IMR-90 (cell line): Measurements from ENCODE around the gene COTL1. TPM values are rescaled to one million over a fixed set of nuclear protein-coding genes. Genes with fewer than 3 reads are reported as not detected.

Experiments
- ATAC-seq: fragments of 200-7000 bp; cut with Tn5 transposase; 2 replicates; pipeline ENCODE4 v1.9.1; 2020; ENCODE audit warnings: low read depth, mild to moderate bottlenecking, moderate library complexity
- BruUV-seq: library from RNA; stranded (reverse); fragments of 400-500 nt; replicated peaks from 2 replicates; lab custom pipeline; 2021; lab: Mats Ljungman, UMichigan
- CTCF ChIA-PET: fragments of 300-600 bp; formaldehyde crosslinking; extraction: SDS; loops from one replicate; lab custom pipeline; 2021; ENCODE audit warnings: antibody characterized with exemption; lab: Yijun Ruan, JAX
- POLR2A ChIA-PET: fragments of 300-600 bp; sonication (Branson Sonifier 250); formaldehyde crosslinking; loops from one replicate; lab custom pipeline; 2022; ENCODE audit warnings: antibody characterized with exemption; ENCODE audit not compliant: unreplicated experiment; lab: Charles Lee
- DNase-seq: peaks from one replicate; pipeline ENCODE4 v3.0.0; 2013
- H2AFZ ChIP-seq: replicated peaks from 2 replicates; pipeline ENCODE3; 2013; ENCODE audit warnings: low read length, mild to moderate bottlenecking; ENCODE audit not compliant: poor library complexity
- H2AK5ac ChIP-seq: 2 replicates; pipeline ENCODE4 v1.6.1; 2013; ENCODE audit warnings: low read depth, low read length, inconsistent platforms
- H2AK9ac ChIP-seq: replicated peaks from 2 replicates; pipeline ENCODE3; 2013; ENCODE audit warnings: mild to moderate bottlenecking, low read depth, low read length, moderate library complexity; ENCODE audit not compliant: poor library complexity
- H2BK120ac ChIP-seq: 2 replicates; pipeline ENCODE4 v1.6.1; 2013; ENCODE audit warnings: low read depth, low read length, inconsistent platforms
- H2BK15ac ChIP-seq: 3 replicates; pipeline ENCODE4 v1.6.1; 2013; ENCODE audit warnings: low read depth, low read length, inconsistent platforms
- H2BK20ac ChIP-seq: 2 replicates; pipeline ENCODE4 v1.6.1; 2013; ENCODE audit warnings: low read depth, mild to moderate bottlenecking, inconsistent platforms, low read length, moderate library complexity
- H2BK5ac ChIP-seq: 2 replicates; pipeline ENCODE4 v1.6.1; 2013; ENCODE audit warnings: mild to moderate bottlenecking, low read depth, low read length, inconsistent platforms; ENCODE audit not compliant: poor library complexity, severe bottlenecking
- H3K14ac ChIP-seq: replicated peaks from 2 replicates; pipeline ENCODE4 v1.6.1; 2013; ENCODE audit warnings: low read depth, low read length, inconsistent platforms
- H3K18ac ChIP-seq: 2 replicates; pipeline ENCODE4 v1.6.1; 2013; ENCODE audit warnings: low read depth, low read length, control low read depth
- H3K23ac ChIP-seq: 2 replicates; pipeline ENCODE4 v1.6.1; 2013; ENCODE audit warnings: low read depth, low read length, inconsistent platforms
- H3K27ac ChIP-seq: 2 replicates; pipeline ENCODE4 v1.5.1; 2013; ENCODE audit warnings: mild to moderate bottlenecking, control low read depth, low read length; ENCODE audit not compliant: insufficient read depth
- H3K27me3 ChIP-seq: 2 replicates; pipeline ENCODE4 v1.6.1; 2013; ENCODE audit warnings: low read length; ENCODE audit not compliant: control insufficient read depth, insufficient read depth
- H3K36me3 ChIP-seq: 2 replicates; pipeline ENCODE4 v1.6.1; 2013; ENCODE audit warnings: low read length, mixed read lengths; ENCODE audit not compliant: control insufficient read depth, insufficient read depth
- H3K4ac ChIP-seq: 2 replicates; pipeline ENCODE4 v1.6.1; 2013; ENCODE audit warnings: low read depth, low read length, inconsistent platforms
- H3K4me1 ChIP-seq: 2 replicates; pipeline ENCODE4 v1.6.1; 2013; ENCODE audit warnings: low read length, mixed read lengths; ENCODE audit not compliant: control insufficient read depth, insufficient read depth
- H3K4me2 ChIP-seq: 2 replicates; pipeline ENCODE4 v1.6.1; 2013; ENCODE audit warnings: low read depth, mild to moderate bottlenecking, control low read depth, low read length, moderate library complexity
- H3K4me3 ChIP-seq: 2 replicates; pipeline ENCODE4 v1.5.1; 2013; ENCODE audit warnings: low read depth, mild to moderate bottlenecking, control low read depth, low read length, moderate library complexity; ENCODE audit not compliant: insufficient read depth
- H3K56ac ChIP-seq: 2 replicates; pipeline ENCODE4 v1.6.1; 2013; ENCODE audit warnings: low read length, inconsistent platforms; ENCODE audit not compliant: insufficient read depth; ENCODE audit errors: extremely low read depth
- H3K79me1 ChIP-seq, 2 experiments: 2 replicates each; pipeline ENCODE4 v1.6.1; 2013; ENCODE audit warnings: low read length in 2 of 2, inconsistent platforms in 1 of 2, low read depth in 1 of 2
- H3K9ac ChIP-seq: 2 replicates; pipeline ENCODE4 v1.6.1; 2013; ENCODE audit warnings: low read depth, low read length, control low read depth
- H3K9me1 ChIP-seq: 2 replicates; pipeline ENCODE4 v1.6.1; 2013; ENCODE audit warnings: low read length, inconsistent platforms; ENCODE audit not compliant: insufficient read depth
- H3K9me3 ChIP-seq: 2 replicates; pipeline ENCODE4 v1.6.1; 2013; ENCODE audit warnings: low read length; ENCODE audit not compliant: control insufficient read depth, insufficient read depth
- H4K20me1 ChIP-seq: 2 replicates; pipeline ENCODE4 v1.6.1; 2013; ENCODE audit warnings: low read length, inconsistent platforms; ENCODE audit not compliant: insufficient read depth
- H4K5ac ChIP-seq: 2 replicates; pipeline ENCODE4 v1.6.1; 2013; ENCODE audit warnings: mild to moderate bottlenecking, low read depth, low read length, control low read depth
- H4K8ac ChIP-seq, 2 experiments: 2 replicates each; pipeline ENCODE4 v1.6.1; 2013; ENCODE audit warnings: low read depth in 2 of 2, low read length in 2 of 2, control low read depth in 1 of 2, inconsistent platforms in 1 of 2
- H4K91ac ChIP-seq: 2 replicates; pipeline ENCODE4 v1.6.1; 2013; ENCODE audit warnings: low read depth, low read length, inconsistent platforms; ENCODE audit not compliant: insufficient read depth
- CEBPB ChIP-seq: IDR thresholded peaks from 2 replicates; pipeline ENCODE4 v1.6.1; 2012; ENCODE audit warnings: low read depth, low read length, improper control_type of control experiment
- FOS ChIP-seq: fragments of 150-350 bp; IDR thresholded peaks from 2 replicates; pipeline ENCODE4 v1.6.1; 2016; ENCODE audit warnings: low read depth, low read length
- MAFK ChIP-seq: IDR thresholded peaks from 2 replicates; pipeline ENCODE4 v1.6.1; 2012; ENCODE audit warnings: low read depth, low read length, improper control_type of control experiment
- MAZ ChIP-seq: IDR thresholded peaks from 2 replicates; pipeline ENCODE4 v1.6.1; 2012; ENCODE audit warnings: low read depth, mild to moderate bottlenecking, low read length, improper control_type of control experiment, moderate library complexity, borderline replicate concordance
- RAD21 ChIP-seq: IDR thresholded peaks from 2 replicates; pipeline ENCODE4 v1.6.1; 2012; ENCODE audit warnings: low read length, improper control_type of control experiment
- RCOR1 ChIP-seq: IDR thresholded peaks from 2 replicates; pipeline ENCODE4 v1.6.1; 2012; ENCODE audit warnings: mild to moderate bottlenecking, low read length, improper control_type of control experiment; ENCODE audit not compliant: insufficient replicate concordance
- WGBS, 2 experiments: methylation state at CpG; one replicate each; pipeline versions ENCODE4 v1.1.5 to v1.1.7; 2013; ENCODE audit warnings: missing lambda C conversion rate in 2 of 2; ENCODE audit not compliant: insufficient read length in 1 of 2; ENCODE audit errors: extremely low coverage in 2 of 2; 5-methylcytosine and 5-hydroxymethylcytosine counted together
- dilution Hi-C: fragments of 300-500 bp; cut with HindIII; formaldehyde crosslinking; loops from one replicate; pipeline ENCODE4 v1.14.3; 2018; ENCODE audit warnings: low sequenced_read_pairs; ENCODE audit not compliant: unreplicated experiment
- in situ Hi-C: fragments of 300-500 bp; cut with MboI; formaldehyde crosslinking; loops from 3 replicates; pipeline ENCODE4 v1.14.3; 2019; ENCODE audit warnings: low sequenced_read_pairs, inconsistent platforms, mixed read lengths
- intact Hi-C: fragments of 100-400 bp; cut with micrococcal nuclease; formaldehyde crosslinking; loops from 2 replicates; pipeline ENCODE4 v1.10.0; 2022
- polyA plus RNA-seq, 3 experiments: library from polyadenylated mRNA; depleted of rRNA; stranded (reverse); fragments of >200 nt; gene quantifications; 2 replicates each; pipeline ENCODE4 v1.2.3, GENCODE V29; 2012; ENCODE audit warnings: low replicate concordance in 1 of 3
- total RNA-seq: library from RNA; depleted of rRNA; stranded (reverse); fragments of >200 nt; gene quantifications from 2 replicates; pipeline ENCODE4 v1.2.3, GENCODE V29; 2012

COTL1 gene
- total and polyA plus RNA-seq, 2 of the 4 experiments (the other 2 are of a cell fraction), result 144 to 258 TPM

DNA sequence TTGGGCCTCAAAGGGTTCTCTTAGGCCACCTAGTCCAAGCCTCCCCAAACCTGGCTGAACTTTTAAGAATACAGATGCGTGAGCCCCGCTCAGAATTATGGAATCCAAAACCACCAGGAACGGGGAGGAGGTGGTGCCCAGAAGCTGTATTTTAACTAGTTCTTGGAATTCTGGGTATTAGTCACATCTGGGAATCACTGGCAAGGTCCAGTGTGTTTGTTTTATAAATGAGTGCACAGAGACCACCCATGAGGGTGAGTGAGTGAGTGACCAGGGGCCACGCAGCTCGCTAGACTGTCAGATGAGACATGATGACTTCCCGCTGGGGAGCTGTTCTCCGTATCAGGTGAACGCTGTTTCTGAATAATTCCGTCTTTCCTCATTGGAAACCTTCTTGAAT lies 44.6 kb upstream of the COTL1 start:
- H3K4ac ChIP-seq, result peak overlapping the region; percentile 11; the same call in 1 of the 2 replicates
- H2BK5ac ChIP-seq, result peak overlapping the region; percentile 24
- peaks cover 4% of the 10 kb centered on the region for H3K4me1 ChIP-seq
- H2BK20ac ChIP-seq, result no peak overlapping the region
- H3K4me2 ChIP-seq, result no peak overlapping the region
- ATAC-seq (peak; percentile 36), DNase-seq (peak; percentile 78)
- no peak overlapping the region for H4K5ac ChIP-seq
- no peak overlapping the region for H3K9ac ChIP-seq
- no peak overlapping the region for H3K14ac ChIP-seq
- WGBS, 2 experiments, result 20% methylated on average over 1 of the region's 9 CpGs; no CpG with 5 or more reads in 1 of the 2 experiments
- H3K9me3 ChIP-seq, result no peaks in the 10 kb centered on the region
- no TSS peak for BruUV-seq
- H2AK5ac ChIP-seq, result no peak overlapping the region
- no peak overlapping the region for H3K23ac ChIP-seq
- H2AK9ac ChIP-seq, result no peak overlapping the region
- ChIA-PET CTCF (interaction anchor here (1.8 to 2.1 kb wide), 2 partner anchors 10 to 40 kb away, joined by 5 to 21 read pairs; no protein-coding TSS in a partner anchor), POLR2A (interaction anchor here (0.6 kb wide), 1 partner anchor 14 kb away, joined by 3 read pairs; the partner anchor contains the start of gene KLHL36)
- no peak overlapping the region for H3K18ac ChIP-seq
- H3K56ac ChIP-seq, result no peak overlapping the region
- no peak overlapping the region for H3K27ac ChIP-seq
- TF ChIP-seq FOS (peak; percentile 35; the same call in 1 of the 2 replicates), MAZ (no peak), RCOR1 (no peak), CEBPB (no peak), MAFK (no peak), RAD21 (no peak)
- H4K8ac ChIP-seq, result no peak overlapping the region
- peaks cover 69% of the 10 kb centered on the region for H3K36me3 ChIP-seq
- no peak overlapping the region for H2BK15ac ChIP-seq
- no peak overlapping the region for H2BK120ac ChIP-seq
- peak overlapping the region; percentile 34 for H2AFZ ChIP-seq
- in situ Hi-C loops, result no loop called here
- H3K27me3 ChIP-seq, result no peaks in the 10 kb centered on the region
- peaks cover 32 to 67% of the 10 kb centered on the region in 2 experiments for H3K79me1 ChIP-seq
- peaks cover 18% of the 10 kb centered on the region for H3K9me1 ChIP-seq
- H4K91ac ChIP-seq, result peak overlapping the region; percentile 21; the same call in 1 of the 2 replicates
- no peak overlapping the region for H3K4me3 ChIP-seq
- peaks cover 30% of the 10 kb centered on the region for H4K20me1 ChIP-seq
- intact Hi-C loops, result no loop called here
- dilution Hi-C loops, result no loop called here
